IMR-90 (cell line): Measurements from ENCODE around the gene TUBB8B. TPM values are rescaled to one million over a fixed set of nuclear protein-coding genes. Genes with fewer than 3 reads are reported as not detected.
"Not testable (repeated sequence)": the region's sequence is repeated elsewhere in the genome, so short reads cannot be mapped to it uniquely, and the experiment has no call there.

ENCODE experiments used
- ATAC-seq: fragments of 200-7000 bp; cut with Tn5 transposase; 2 replicates; pipeline ENCODE4 v1.9.1; 2020; ENCODE audit warnings: low read depth, mild to moderate bottlenecking, moderate library complexity
- BruUV-seq: library from RNA; stranded (reverse); fragments of 400-500 nt; replicated peaks from 2 replicates; lab custom pipeline; 2021; lab: Mats Ljungman, UMichigan
- CTCF ChIA-PET: fragments of 300-600 bp; formaldehyde crosslinking; extraction: SDS; loops from one replicate; lab custom pipeline; 2021; ENCODE audit warnings: antibody characterized with exemption; lab: Yijun Ruan, JAX
- POLR2A ChIA-PET: fragments of 300-600 bp; sonication (Branson Sonifier 250); formaldehyde crosslinking; loops from one replicate; lab custom pipeline; 2022; ENCODE audit warnings: antibody characterized with exemption; ENCODE audit not compliant: unreplicated experiment; lab: Charles Lee
- DNase-seq: peaks from one replicate; pipeline ENCODE4 v3.0.0; 2013
- H2AFZ ChIP-seq: replicated peaks from 2 replicates; pipeline ENCODE3; 2013; ENCODE audit warnings: low read length, mild to moderate bottlenecking; ENCODE audit not compliant: poor library complexity
- H2AK5ac ChIP-seq: 2 replicates; pipeline ENCODE4 v1.6.1; 2013; ENCODE audit warnings: low read depth, low read length, inconsistent platforms
- H2AK9ac ChIP-seq: replicated peaks from 2 replicates; pipeline ENCODE3; 2013; ENCODE audit warnings: mild to moderate bottlenecking, low read depth, low read length, moderate library complexity; ENCODE audit not compliant: poor library complexity
- H2BK120ac ChIP-seq: 2 replicates; pipeline ENCODE4 v1.6.1; 2013; ENCODE audit warnings: low read depth, low read length, inconsistent platforms
- H2BK15ac ChIP-seq: 3 replicates; pipeline ENCODE4 v1.6.1; 2013; ENCODE audit warnings: low read depth, low read length, inconsistent platforms
- H2BK20ac ChIP-seq: 2 replicates; pipeline ENCODE4 v1.6.1; 2013; ENCODE audit warnings: low read depth, mild to moderate bottlenecking, inconsistent platforms, low read length, moderate library complexity
- H2BK5ac ChIP-seq: 2 replicates; pipeline ENCODE4 v1.6.1; 2013; ENCODE audit warnings: mild to moderate bottlenecking, low read depth, low read length, inconsistent platforms; ENCODE audit not compliant: poor library complexity, severe bottlenecking
- H3K14ac ChIP-seq: replicated peaks from 2 replicates; pipeline ENCODE4 v1.6.1; 2013; ENCODE audit warnings: low read depth, low read length, inconsistent platforms
- H3K18ac ChIP-seq: 2 replicates; pipeline ENCODE4 v1.6.1; 2013; ENCODE audit warnings: low read depth, low read length, control low read depth
- H3K23ac ChIP-seq: 2 replicates; pipeline ENCODE4 v1.6.1; 2013; ENCODE audit warnings: low read depth, low read length, inconsistent platforms
- H3K27ac ChIP-seq: 2 replicates; pipeline ENCODE4 v1.5.1; 2013; ENCODE audit warnings: mild to moderate bottlenecking, control low read depth, low read length; ENCODE audit not compliant: insufficient read depth
- H3K27me3 ChIP-seq: 2 replicates; pipeline ENCODE4 v1.6.1; 2013; ENCODE audit warnings: low read length; ENCODE audit not compliant: control insufficient read depth, insufficient read depth
- H3K36me3 ChIP-seq: 2 replicates; pipeline ENCODE4 v1.6.1; 2013; ENCODE audit warnings: low read length, mixed read lengths; ENCODE audit not compliant: control insufficient read depth, insufficient read depth
- H3K4ac ChIP-seq: 2 replicates; pipeline ENCODE4 v1.6.1; 2013; ENCODE audit warnings: low read depth, low read length, inconsistent platforms
- H3K4me1 ChIP-seq: 2 replicates; pipeline ENCODE4 v1.6.1; 2013; ENCODE audit warnings: low read length, mixed read lengths; ENCODE audit not compliant: control insufficient read depth, insufficient read depth
- H3K4me2 ChIP-seq: 2 replicates; pipeline ENCODE4 v1.6.1; 2013; ENCODE audit warnings: low read depth, mild to moderate bottlenecking, control low read depth, low read length, moderate library complexity
- H3K4me3 ChIP-seq: 2 replicates; pipeline ENCODE4 v1.5.1; 2013; ENCODE audit warnings: low read depth, mild to moderate bottlenecking, control low read depth, low read length, moderate library complexity; ENCODE audit not compliant: insufficient read depth
- H3K56ac ChIP-seq: 2 replicates; pipeline ENCODE4 v1.6.1; 2013; ENCODE audit warnings: low read length, inconsistent platforms; ENCODE audit not compliant: insufficient read depth; ENCODE audit errors: extremely low read depth
- H3K79me1 ChIP-seq, 2 experiments: 2 replicates each; pipeline ENCODE4 v1.6.1; 2013; ENCODE audit warnings: low read length in 2 of 2, inconsistent platforms in 1 of 2, low read depth in 1 of 2
- H3K9ac ChIP-seq: 2 replicates; pipeline ENCODE4 v1.6.1; 2013; ENCODE audit warnings: low read depth, low read length, control low read depth
- H3K9me1 ChIP-seq: 2 replicates; pipeline ENCODE4 v1.6.1; 2013; ENCODE audit warnings: low read length, inconsistent platforms; ENCODE audit not compliant: insufficient read depth
- H3K9me3 ChIP-seq: 2 replicates; pipeline ENCODE4 v1.6.1; 2013; ENCODE audit warnings: low read length; ENCODE audit not compliant: control insufficient read depth, insufficient read depth
- H4K20me1 ChIP-seq: 2 replicates; pipeline ENCODE4 v1.6.1; 2013; ENCODE audit warnings: low read length, inconsistent platforms; ENCODE audit not compliant: insufficient read depth
- H4K5ac ChIP-seq: 2 replicates; pipeline ENCODE4 v1.6.1; 2013; ENCODE audit warnings: mild to moderate bottlenecking, low read depth, low read length, control low read depth
- H4K8ac ChIP-seq, 2 experiments: 2 replicates each; pipeline ENCODE4 v1.6.1; 2013; ENCODE audit warnings: low read depth in 2 of 2, low read length in 2 of 2, control low read depth in 1 of 2, inconsistent platforms in 1 of 2
- H4K91ac ChIP-seq: 2 replicates; pipeline ENCODE4 v1.6.1; 2013; ENCODE audit warnings: low read depth, low read length, inconsistent platforms; ENCODE audit not compliant: insufficient read depth
- WGBS, 2 experiments: methylation state at CpG; one replicate each; pipeline versions ENCODE4 v1.1.5 to v1.1.7; 2013; ENCODE audit warnings: missing lambda C conversion rate in 2 of 2; ENCODE audit not compliant: insufficient read length in 1 of 2; ENCODE audit errors: extremely low coverage in 2 of 2; 5-methylcytosine and 5-hydroxymethylcytosine counted together
- dilution Hi-C: fragments of 300-500 bp; cut with HindIII; formaldehyde crosslinking; loops from one replicate; pipeline ENCODE4 v1.14.3; 2018; ENCODE audit warnings: low sequenced_read_pairs; ENCODE audit not compliant: unreplicated experiment
- in situ Hi-C: fragments of 300-500 bp; cut with MboI; formaldehyde crosslinking; loops from 3 replicates; pipeline ENCODE4 v1.14.3; 2019; ENCODE audit warnings: low sequenced_read_pairs, inconsistent platforms, mixed read lengths
- intact Hi-C: fragments of 100-400 bp; cut with micrococcal nuclease; formaldehyde crosslinking; loops from 2 replicates; pipeline ENCODE4 v1.10.0; 2022
- polyA plus RNA-seq, 3 experiments: library from polyadenylated mRNA; depleted of rRNA; stranded (reverse); fragments of >200 nt; gene quantifications; 2 replicates each; pipeline ENCODE4 v1.2.3, GENCODE V29; 2012; ENCODE audit warnings: low replicate concordance in 1 of 3
- total RNA-seq: library from RNA; depleted of rRNA; stranded (reverse); fragments of >200 nt; gene quantifications from 2 replicates; pipeline ENCODE4 v1.2.3, GENCODE V29; 2012

Gene TUBB8B
- total and polyA plus RNA-seq, 2 of the 4 experiments (the other 2 are of a cell fraction): not detected

DNA sequence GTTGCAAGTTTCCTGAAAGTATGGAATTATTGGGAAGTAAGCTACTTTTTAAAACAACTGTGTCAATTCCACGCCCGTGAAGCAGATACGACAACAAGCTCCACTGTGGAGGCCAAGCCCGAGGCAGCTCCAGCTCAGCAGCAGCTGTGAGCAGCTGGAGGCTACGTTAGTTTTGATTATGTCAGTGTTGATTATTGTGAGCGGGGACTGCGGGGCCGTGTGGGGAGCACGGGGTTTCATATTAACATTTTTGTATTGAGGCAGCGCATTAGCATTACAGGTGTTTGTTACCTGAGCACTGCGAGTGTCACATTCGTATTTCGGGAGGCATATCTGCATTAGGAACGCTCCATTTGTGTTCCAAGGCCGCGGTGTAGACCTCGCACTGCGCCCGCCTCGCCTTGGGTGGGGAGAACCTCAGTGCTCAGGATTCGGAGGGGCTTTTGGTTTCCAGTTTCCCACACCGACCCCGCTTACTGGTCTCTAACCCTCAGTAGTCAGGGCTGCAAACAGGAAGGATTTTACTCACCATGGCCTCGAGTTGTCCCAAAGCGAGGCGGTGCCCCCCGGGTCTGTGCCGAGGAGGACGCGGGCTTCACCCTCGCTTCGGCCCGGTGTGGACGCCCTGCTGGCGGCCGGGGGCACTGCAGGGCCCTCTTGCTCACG is 46.8 kb upstream of the TUBB8B start:
- ATAC-seq, H3K4ac ChIP-seq, H4K8ac ChIP-seq, H2AFZ ChIP-seq, H3K4me3 ChIP-seq, H3K56ac ChIP-seq, H3K79me1 ChIP-seq, H4K20me1 ChIP-seq, H3K36me3 ChIP-seq, POLR2A ChIA-PET, CTCF ChIA-PET, H2BK15ac ChIP-seq, H3K4me2 ChIP-seq, H3K27ac ChIP-seq, H3K4me1 ChIP-seq, DNase-seq, in situ Hi-C loops, H3K27me3 ChIP-seq, H3K9ac ChIP-seq, H3K23ac ChIP-seq, H4K91ac ChIP-seq, H3K9me1 ChIP-seq, H2BK120ac ChIP-seq, H2BK5ac ChIP-seq, H3K9me3 ChIP-seq, H2AK9ac ChIP-seq, BruUV-seq, intact Hi-C loops, H2AK5ac ChIP-seq, H3K18ac ChIP-seq, H3K14ac ChIP-seq, H4K5ac ChIP-seq, H2BK20ac ChIP-seq, dilution Hi-C loops: not testable (repeated sequence)
- no CpG with 5 or more reads among the region's 37 CpGs for WGBS, 2 experiments

DNA sequence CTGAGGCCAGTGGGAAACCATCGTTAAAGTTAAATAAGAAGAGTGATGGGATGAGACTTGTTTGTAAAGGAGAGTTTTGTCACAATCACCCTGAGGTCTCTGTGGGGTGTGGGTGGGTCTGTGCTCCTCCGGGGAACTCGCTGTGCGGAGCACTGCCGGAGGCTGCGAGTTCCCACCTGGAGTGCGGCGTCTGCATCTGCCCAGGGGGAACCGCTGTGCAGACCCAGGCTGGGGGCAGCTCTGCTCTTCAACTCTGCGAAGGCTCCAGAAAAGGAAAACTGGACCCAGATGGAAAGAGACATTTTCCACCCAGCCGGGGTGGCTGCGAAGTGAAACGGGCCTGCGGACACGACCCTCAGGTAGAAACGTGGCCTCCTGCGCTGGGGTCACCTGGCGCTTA is 46.2 kb upstream of the TUBB8B start:
- ATAC-seq, H2BK5ac ChIP-seq, H2BK20ac ChIP-seq, H2AK5ac ChIP-seq, H3K9me1 ChIP-seq, in situ Hi-C loops, H3K4me1 ChIP-seq, CTCF ChIA-PET, H3K4me2 ChIP-seq, H3K79me1 ChIP-seq, H4K20me1 ChIP-seq, DNase-seq, H2AK9ac ChIP-seq, dilution Hi-C loops, H2BK120ac ChIP-seq, BruUV-seq, H4K8ac ChIP-seq, H3K27me3 ChIP-seq, H4K91ac ChIP-seq, H2AFZ ChIP-seq, H3K9ac ChIP-seq, H3K36me3 ChIP-seq, H3K14ac ChIP-seq, H2BK15ac ChIP-seq, H3K18ac ChIP-seq, H3K56ac ChIP-seq, intact Hi-C loops, H3K27ac ChIP-seq, H3K23ac ChIP-seq, H3K4me3 ChIP-seq, H3K9me3 ChIP-seq, H4K5ac ChIP-seq, POLR2A ChIA-PET, H3K4ac ChIP-seq: not testable (repeated sequence)
- WGBS, 2 experiments: no CpG with 5 or more reads among the region's 18 CpGs
